A549 (cell line): ENCODE measurements around the gene RTKN2. TPM values are rescaled to one million over a fixed set of nuclear protein-coding genes. Genes with fewer than 3 reads are reported as not detected.

ENCODE experiments used
- ATAC-seq, 2 experiments: fragments of 200-7000 bp in 1 of 2; fragments of >200 bp in 1 of 2; cut with Nextera tagmentation in 1 of 2; cut with Tn5 transposase in 1 of 2; 3 replicates each; pipeline versions ENCODE4 v1.8.0 to v1.9.1; 2018 to 2020; ENCODE audit warnings: mild to moderate bottlenecking in 1 of 2, moderate library complexity in 1 of 2
- CTCF ChIA-PET: fragments of 300-600 bp; sonication (Branson Sonifier 250); formaldehyde crosslinking; extraction: SDS; loops from one replicate; lab custom pipeline; 2021; ENCODE audit warnings: antibody characterized with exemption, inconsistent platforms; lab: Yijun Ruan, JAX
- POLR2A ChIA-PET: fragments of 350-600 bp; formaldehyde crosslinking; extraction: SDS; loops from one replicate; lab custom pipeline; 2021; ENCODE audit warnings: antibody characterized with exemption, inconsistent platforms; lab: Yijun Ruan, JAX
- DNase-seq, 2 experiments: peaks; one replicate each; pipeline versions ENCODE4 v3.0.0 to v3.0.0-alpha.2; 2011 to 2016; ENCODE audit warnings: low read depth in 1 of 2, low spot score in 1 of 2
- FAIRE-seq: peaks from 2 replicates; lab custom pipeline; 2011; peaks lifted over from hg19 to GRCh38; lab: Jason Lieb, UNC
- H3K27ac ChIP-seq, 2 experiments: fragments of >200 bp; sonication (Bioruptor Twin); formaldehyde crosslinking; 3 replicates each; pipeline ENCODE4 v1.5.1; 2016 to 2017
- H3K4me1 ChIP-seq: fragments of >200 bp; sonication (Bioruptor Twin); formaldehyde crosslinking; 3 replicates; pipeline ENCODE4 v1.6.1; 2016
- H3K4me2 ChIP-seq: fragments of >200 bp; sonication (Bioruptor Twin); formaldehyde crosslinking; 3 replicates; pipeline ENCODE4 v1.6.1; 2016
- H3K4me3 ChIP-seq: fragments of >200 bp; sonication (Bioruptor Twin); formaldehyde crosslinking; 3 replicates; pipeline ENCODE4 v1.5.1; 2016
- H3K9me3 ChIP-seq: fragments of >200 bp; sonication (Bioruptor Twin); formaldehyde crosslinking; 3 replicates; pipeline ENCODE4 v1.6.1; 2016
- BCL3 ChIP-seq: fragments of >200 bp; sonication (Bioruptor Twin); formaldehyde crosslinking; IDR thresholded peaks from 3 replicates; pipeline ENCODE4 v1.6.1; 2016
- CBX8 ChIP-seq: fragments of 200-600 bp; sonication (generic); IDR thresholded peaks from 2 replicates; pipeline ENCODE4 v1.6.1; 2016
- CTCF ChIP-seq: fragments of >200 bp; sonication (Bioruptor Twin); formaldehyde crosslinking; IDR thresholded peaks from 3 replicates; pipeline ENCODE4 v1.5.1; 2016
- EHF ChIP-seq: fragments of 250-450 bp; sonication (Bioruptor Pico); IDR thresholded peaks from 2 replicates; pipeline ENCODE4 v1.5.0; 2020; ENCODE audit warnings: mild to moderate bottlenecking
- EHMT2 ChIP-seq: fragments of 200-600 bp; sonication (generic); IDR thresholded peaks from 2 replicates; pipeline ENCODE4 v1.6.1; 2016; ENCODE audit warnings: antibody characterized with exemption, low read depth, mild to moderate bottlenecking, moderate library complexity
- FOXS1 ChIP-seq: fragments of 250-450 bp; sonication (Bioruptor Pico); IDR thresholded peaks from 2 replicates; pipeline ENCODE4 v1.5.0; 2020; ENCODE audit warnings: mild to moderate bottlenecking, moderate library complexity
- HOXA7 ChIP-seq: fragments of 250-450 bp; sonication (Bioruptor Pico); IDR thresholded peaks from 2 replicates; pipeline ENCODE4 v1.5.0; 2020; ENCODE audit warnings: mild to moderate bottlenecking, moderate library complexity
- HOXB13 ChIP-seq: fragments of 250-450 bp; sonication (Bioruptor Pico); IDR thresholded peaks from 2 replicates; pipeline ENCODE4 v1.5.0; 2020; ENCODE audit warnings: low read depth, mild to moderate bottlenecking, moderate library complexity
- JUNB ChIP-seq: fragments of >200 bp; sonication (Bioruptor Twin); formaldehyde crosslinking; IDR thresholded peaks from 2 replicates; pipeline ENCODE4 v1.6.1; 2016
- KDM5A ChIP-seq: fragments of 200-600 bp; sonication (generic); IDR thresholded peaks from 2 replicates; pipeline ENCODE4 v1.6.1; 2016; ENCODE audit warnings: antibody characterized with exemption, mild to moderate bottlenecking
- MAFK ChIP-seq: fragments of 450-650 bp; IDR thresholded peaks from 2 replicates; pipeline ENCODE4 v1.6.1; 2014; ENCODE audit not compliant: partially characterized antibody
- PHF8 ChIP-seq: fragments of 200-600 bp; sonication (generic); IDR thresholded peaks from 2 replicates; pipeline ENCODE4 v1.6.1; 2016; ENCODE audit warnings: low read depth, mild to moderate bottlenecking, antibody characterized with exemption, moderate library complexity, borderline replicate concordance
- POLR2A ChIP-seq: IDR thresholded peaks from 2 replicates; pipeline ENCODE4 v1.6.1; 2012; ENCODE audit warnings: mild to moderate bottlenecking, low read length
- POLR2AphosphoS2 ChIP-seq: conservative IDR thresholded peaks from 2 replicates; pipeline ENCODE4 v1.6.1; 2012; ENCODE audit warnings: low read length, improper control_type of control experiment, inconsistent platforms
- RARB ChIP-seq: fragments of 250-450 bp; sonication (Bioruptor Pico); IDR thresholded peaks from 2 replicates; pipeline ENCODE4 v1.8.0; 2021; ENCODE audit warnings: mild to moderate bottlenecking, moderate library complexity
- RCOR1 ChIP-seq: fragments of 150-350 bp; IDR thresholded peaks from 2 replicates; pipeline ENCODE4 v1.6.1; 2014; ENCODE audit warnings: antibody characterized with exemption, low read length, low read depth
- REST ChIP-seq: fragments of 200-600 bp; sonication (generic); IDR thresholded peaks from 2 replicates; pipeline ENCODE4 v1.6.1; 2016; ENCODE audit warnings: antibody characterized with exemption, mild to moderate bottlenecking, moderate library complexity
- SMC3 ChIP-seq: fragments of >200 bp; sonication (Bioruptor Twin); formaldehyde crosslinking; IDR thresholded peaks from 3 replicates; pipeline ENCODE4 v1.6.1; 2018; ENCODE audit warnings: inconsistent platforms
- USF2 ChIP-seq: fragments of 450-650 bp; IDR thresholded peaks from 2 replicates; pipeline ENCODE4 v1.6.1; 2014; ENCODE audit warnings: antibody characterized with exemption
- ZC3H11A ChIP-seq: fragments of 450-650 bp; IDR thresholded peaks from 2 replicates; pipeline ENCODE4 v1.6.1; 2014; ENCODE audit warnings: antibody characterized with exemption, mild to moderate bottlenecking
- ZFP36 ChIP-seq: fragments of 450-650 bp; IDR thresholded peaks from 2 replicates; pipeline ENCODE4 v1.6.1; 2014; ENCODE audit warnings: borderline replicate concordance; ENCODE audit not compliant: partially characterized antibody
- WGBS: methylation state at CpG from one replicate; pipeline ENCODE4 v1.1.6; 2017; ENCODE audit errors: missing lambda C conversion rate; 5-methylcytosine and 5-hydroxymethylcytosine counted together
- polyA plus RNA-seq, 4 experiments: library from polyadenylated mRNA; depleted of rRNA in 3 of 4; stranded (reverse); fragments of >200 nt; fragmentation: RNase III in 1 of 4; extraction: RNeasy Plus Mini Kit Qiagen cat#74134 plus additional on column Dnase treatment in 1 of 4; gene quantifications; 2 replicates in 3 of 4; 3 replicates in 1 of 4; pipeline ENCODE4 v1.2.3, GENCODE V29; 2011 to 2017

Gene RTKN2
- polyA plus RNA-seq, 2 of the 4 experiments (the other 2 are of a cell fraction): 1.8 to 2.4 TPM

- ChIA-PET POLR2A (no interaction called here), CTCF (interaction anchor here (0.9 to 1.6 kb wide), 2 partner anchors 201 to 336 kb away, joined by 3 to 5 read pairs; no protein-coding TSS in a partner anchor)
Observed at GRCh38 chr10:62239994-62240393, 28.6 kb downstream of the RTKN2 start.

GRCh38 chr10:62238880-62239279 lies 29.8 kb downstream of the RTKN2 start:
- H3K4me2 ChIP-seq: no peak overlapping the region
- H3K4me1 ChIP-seq: peaks cover 61% of the 10 kb centered on the region
- FAIRE-seq: no peak
- no peak for TF ChIP-seq POLR2AphosphoS2
- no peak for TF ChIP-seq RARB (CRISPR knock-in tag)
- TF ChIP-seq, all 56 proteins: peak for 0
- Histone ChIP-seq H3K9me3 (no peaks in the 10 kb centered on the region), H3K27ac (no peak overlapping the region), H3K4me3 (no peak overlapping the region)
- ATAC-seq (no peak), DNase-seq (no peak)
- CTCF ChIA-PET: interaction anchor here (1.6 kb wide), 1 partner anchor 335 kb away, joined by 3 read pairs; no protein-coding TSS in a partner anchor
- POLR2A ChIA-PET: no interaction called here
- 94% methylated on average over 1 of the region's 1 CpG for WGBS

More at GRCh38 chr10:62239994-62240393, 28.6 kb downstream of the RTKN2 start:
- FAIRE-seq: no peak
- TF ChIP-seq USF2 (no peak), FOXS1 (CRISPR knock-in tag) (no peak), POLR2A (no peak), JUNB (no peak), HOXB13 (CRISPR knock-in tag) (no peak), REST (no peak), SMC3 (no peak), PHF8 (no peak), MAFK (no peak), ZC3H11A (no peak), HOXA7 (no peak), BCL3 (no peak)
- TF ChIP-seq, all 56 proteins: peak for 0
- Histone ChIP-seq H3K4me3 (no peak overlapping the region), H3K27ac (peak overlapping the region in 1 of 2 experiments; percentile 0; a peak in 1 of 6 replicates), H3K4me2 (no peak overlapping the region), H3K4me1 (peaks cover 65% of the 10 kb centered on the region), H3K9me3 (no peaks in the 10 kb centered on the region)
- DNase-seq (no peak), ATAC-seq (no peak)
- 89% methylated on average over 5 of the region's 5 CpGs for WGBS

- no peak overlapping the region for H3K4me2 ChIP-seq
- H3K9me3 ChIP-seq: no peaks in the 10 kb centered on the region
- peak overlapping the region; percentile 12 to 13; a peak in 1 of 6 replicates for H3K27ac ChIP-seq
- DNase-seq: no peak
- no peak overlapping the region for H3K4me3 ChIP-seq
- POLR2A ChIA-PET: no interaction called here
- ATAC-seq: no peak
- peaks cover 64% of the 10 kb centered on the region for H3K4me1 ChIP-seq
- TF ChIP-seq EHF (no peak), KDM5A (no peak), CTCF (no peak), CBX8 (no peak), EHMT2 (no peak), MAFK (no peak), RCOR1 (no peak), ZFP36 (no peak)
- TF ChIP-seq, all 56 proteins: peak for 0
- CTCF ChIA-PET: interaction anchor here (1.2 kb wide), 1 partner anchor 199 kb away, joined by 3 read pairs; no protein-coding TSS in a partner anchor
- FAIRE-seq: no peak
Observed at GRCh38 chr10:62237966-62238365, 30.7 kb downstream of the RTKN2 start.
